ENCODE data around the gene SIGLEC12.

- TF ChIP-seq CTCF (IDR thresholded peaks at IDR 0.05) (no peak), POLR2A (IDR thresholded peaks at IDR 0.05) (no peak)
Measured at GRCh38 chr19:51524666-51525264, 23.2 kb upstream of the SIGLEC12 start.
